Hepatocyte (in vitro differentiated cells): ENCODE measurements around the gene SPDEF. TPM values are rescaled to one million over a fixed set of nuclear protein-coding genes. Genes with fewer than 3 reads are reported as not detected.

Experiments used
- DNase-seq: peaks from one replicate; pipeline ENCODE4 v3.0.0-alpha.2; 2016; ENCODE audit warnings: low spot score
- H2AFZ ChIP-seq: fragments of 200-600 bp; sonication (generic); 2 replicates; pipeline ENCODE4 v1.6.0; 2016; ENCODE audit warnings: antibody characterized with exemption, mild to moderate bottlenecking
- H3K27ac ChIP-seq: fragments of 200-600 bp; sonication (generic); 2 replicates; pipeline ENCODE4 v1.5.1; 2016; ENCODE audit warnings: mild to moderate bottlenecking
- H3K27me3 ChIP-seq: fragments of 200-600 bp; sonication (generic); 2 replicates; pipeline ENCODE4 v1.6.1; 2016
- H3K36me3 ChIP-seq: fragments of 200-600 bp; sonication (generic); replicated peaks from 2 replicates; pipeline ENCODE4 v1.5.1; 2016; ENCODE audit warnings: low read depth; ENCODE audit not compliant: insufficient read depth
- H3K4me1 ChIP-seq: fragments of 200-600 bp; sonication (generic); 2 replicates; pipeline ENCODE4 v1.5.1; 2016; ENCODE audit warnings: mild to moderate bottlenecking, moderate library complexity; ENCODE audit not compliant: insufficient read depth
- H3K4me2 ChIP-seq: fragments of 200-600 bp; sonication (generic); 2 replicates; pipeline ENCODE4 v1.6.0; 2016
- H3K4me3 ChIP-seq: fragments of 200-600 bp; sonication (generic); 2 replicates; pipeline ENCODE4 v1.5.1; 2016; ENCODE audit warnings: mild to moderate bottlenecking
- H3K79me2 ChIP-seq: fragments of 200-600 bp; sonication (generic); 2 replicates; pipeline ENCODE4 v1.6.0; 2017; ENCODE audit warnings: mild to moderate bottlenecking
- H3K9me2 ChIP-seq: fragments of 200-600 bp; sonication (generic); replicated peaks from 2 replicates; pipeline ENCODE4 v1.6.0; 2017; ENCODE audit warnings: mild to moderate bottlenecking; ENCODE audit not compliant: insufficient read depth
- H3K9me3 ChIP-seq: fragments of 200-600 bp; sonication (generic); 2 replicates; pipeline ENCODE4 v1.5.1; 2016; ENCODE audit warnings: low read depth, mild to moderate bottlenecking
- H4K20me1 ChIP-seq: fragments of 200-600 bp; sonication (generic); 2 replicates; pipeline ENCODE4 v1.6.0; 2016; ENCODE audit warnings: mild to moderate bottlenecking; ENCODE audit not compliant: insufficient read depth, poor library complexity, severe bottlenecking
- CTCF ChIP-seq: fragments of 200-600 bp; sonication (generic); IDR thresholded peaks from 2 replicates; pipeline ENCODE4 v1.5.1; 2016; ENCODE audit warnings: antibody characterized with exemption, mild to moderate bottlenecking; ENCODE audit not compliant: poor library complexity
- EZH2 ChIP-seq: fragments of 200-600 bp; sonication (generic); IDR thresholded peaks from 2 replicates; pipeline ENCODE4 v1.6.1; 2016; ENCODE audit warnings: antibody characterized with exemption, mild to moderate bottlenecking, borderline replicate concordance
- EZH2phosphoT487 ChIP-seq: fragments of 200-600 bp; sonication (generic); IDR thresholded peaks from one replicate; pipeline ENCODE4 v1.6.1; 2018; ENCODE audit warnings: antibody characterized with exemption, mild to moderate bottlenecking, low read depth, moderate library complexity; ENCODE audit not compliant: unreplicated experiment, severe bottlenecking
- WGBS: methylation state at CpG from one replicate; pipeline ENCODE4 v1.1.6; 2016; ENCODE audit warnings: low lambda C conversion rate; ENCODE audit errors: missing lambda C conversion rate; 5-methylcytosine and 5-hydroxymethylcytosine counted together
- polyA plus RNA-seq: library from polyadenylated mRNA; unstranded; fragments of >200 nt; fragmentation: Nextera tagmentation; extraction: Ambion mirVana; gene quantifications from 2 replicates; pipeline ENCODE4 v1.2.1, GENCODE V29; 2016
- total RNA-seq: library from RNA; depleted of rRNA; stranded (reverse); fragments of >200 nt; gene quantifications from 2 replicates; pipeline ENCODE4 v1.2.3, GENCODE V29; 2014

SPDEF gene
- total and polyA plus RNA-seq, 2 experiments from 2014 or later = 0.80 to 1.5 TPM

DNA sequence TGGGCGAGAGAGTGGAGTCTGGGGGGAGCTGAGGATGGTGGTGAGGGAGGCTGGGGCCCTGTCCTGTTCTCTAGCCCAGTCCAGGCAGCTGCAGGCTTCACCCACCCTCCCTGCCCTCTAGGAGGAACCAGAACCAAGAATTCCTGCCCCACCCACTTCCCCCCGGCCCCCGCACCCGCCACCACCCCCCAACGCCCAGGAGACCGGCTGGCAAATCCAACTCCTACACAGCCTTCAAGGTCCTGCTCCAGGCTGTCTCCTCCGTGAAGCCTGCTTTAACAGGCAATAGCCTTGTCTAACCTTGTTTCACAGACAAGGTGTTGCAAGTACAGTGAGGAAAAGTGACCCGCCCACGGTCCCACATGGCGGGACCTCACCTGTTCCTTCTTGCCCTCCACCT, 2.4 kb downstream of the SPDEF start:
- Histone ChIP-seq H4K20me1 (no peaks in the 10 kb centered on the region), H2AFZ (no peak overlapping the region), H3K4me2 (no peak overlapping the region), H3K27ac (no peak overlapping the region), H3K4me1 (no peaks in the 10 kb centered on the region), H3K9me2 (no peaks in the 10 kb centered on the region), H3K9me3 (no peaks in the 10 kb centered on the region), H3K27me3 (no peaks in the 10 kb centered on the region), H3K4me3 (no peak overlapping the region), H3K79me2 (no peaks in the 10 kb centered on the region), H3K36me3 (no peaks in the 10 kb centered on the region)
- no peak for DNase-seq
- no peak for TF ChIP-seq EZH2
- no peak for TF ChIP-seq CTCF
- no peak for TF ChIP-seq EZH2phosphoT487
- WGBS = 72% methylated on average over 7 of the region's 10 CpGs

GRCh38 chr6:34553146-34553545, 3.0 kb downstream of the SPDEF start:
- no peaks in the 10 kb centered on the region for H4K20me1 ChIP-seq
- no peaks in the 10 kb centered on the region for H3K9me3 ChIP-seq
- no peaks in the 10 kb centered on the region for H3K36me3 ChIP-seq
- H3K27ac ChIP-seq = no peak overlapping the region
- no peaks in the 10 kb centered on the region for H3K4me1 ChIP-seq
- H3K27me3 ChIP-seq = no peaks in the 10 kb centered on the region
- H3K4me2 ChIP-seq = no peak overlapping the region
- H2AFZ ChIP-seq = no peak overlapping the region
- no peaks in the 10 kb centered on the region for H3K9me2 ChIP-seq
- H3K4me3 ChIP-seq = no peak overlapping the region
- TF ChIP-seq EZH2phosphoT487 (no peak), CTCF (no peak), EZH2 (no peak)
- H3K79me2 ChIP-seq = no peaks in the 10 kb centered on the region
- DNase-seq = no peak
- 70% methylated on average over 4 of the region's 4 CpGs for WGBS

- 87% methylated on average over 5 of the region's 5 CpGs for WGBS
- H3K36me3 ChIP-seq = no peaks in the 10 kb centered on the region
- no peak overlapping the region for H2AFZ ChIP-seq
- no peaks in the 10 kb centered on the region for H4K20me1 ChIP-seq
- no peak overlapping the region for H3K4me3 ChIP-seq
- H3K9me2 ChIP-seq = no peaks in the 10 kb centered on the region
- DNase-seq = no peak
- H3K4me1 ChIP-seq = no peaks in the 10 kb centered on the region
- no peaks in the 10 kb centered on the region for H3K9me3 ChIP-seq
- no peaks in the 10 kb centered on the region for H3K79me2 ChIP-seq
- H3K27me3 ChIP-seq = no peaks in the 10 kb centered on the region
- no peak overlapping the region for H3K27ac ChIP-seq
- TF ChIP-seq EZH2 = no peak
- TF ChIP-seq CTCF = no peak
- no peak for TF ChIP-seq EZH2phosphoT487
- no peak overlapping the region for H3K4me2 ChIP-seq
Observed at GRCh38 chr6:34552620-34553019, 3.5 kb downstream of the SPDEF start.

GRCh38 chr6:34551720-34552119, 4.4 kb downstream of the SPDEF start:
- Histone ChIP-seq H3K27me3 (no peaks in the 10 kb centered on the region), H3K79me2 (no peaks in the 10 kb centered on the region), H3K27ac (no peak overlapping the region), H3K9me3 (no peaks in the 10 kb centered on the region), H4K20me1 (no peaks in the 10 kb centered on the region), H2AFZ (no peak overlapping the region), H3K9me2 (no peaks in the 10 kb centered on the region), H3K4me3 (no peak overlapping the region), H3K4me1 (peaks cover 1% of the 10 kb centered on the region), H3K36me3 (no peaks in the 10 kb centered on the region), H3K4me2 (no peak overlapping the region)
- WGBS = 97% methylated on average over 7 of the region's 8 CpGs
- TF ChIP-seq EZH2phosphoT487 = no peak
- no peak for TF ChIP-seq EZH2
- no peak for TF ChIP-seq CTCF
- DNase-seq = no peak
